Aorta (tissue), 5 donors: ENCODE measurements around the gene MAIP1. TPM values are rescaled to one million over a fixed set of nuclear protein-coding genes. Genes with fewer than 3 reads are reported as not detected.

Experiments used
- ATAC-seq: fragments of 200-7000 bp; cut with Tn5 transposase; one replicate; pipeline ENCODE4 v1.9.1; 2022; ENCODE audit warnings: moderate library complexity; ENCODE audit not compliant: low FRiP score
- DNase-seq, 2 donors: peaks; one replicate each; pipeline ENCODE4 v3.0.0-alpha.2; 2020
- H3K27ac ChIP-seq, 2 donors: one replicate each; pipeline ENCODE4 v1.5.1; 2013; ENCODE audit warnings: low read length in 2 of 2, mild to moderate bottlenecking in 2 of 2, moderate library complexity in 2 of 2, control low read depth in 1 of 2, inconsistent platforms in 1 of 2, low read depth in 1 of 2
- H3K27me3 ChIP-seq, 2 donors: one replicate each; pipeline ENCODE4 v1.6.1; 2013; ENCODE audit warnings: control low read depth in 1 of 2, low read length in 1 of 2, mild to moderate bottlenecking in 1 of 2, moderate library complexity in 1 of 2; ENCODE audit not compliant: insufficient read depth in 2 of 2, control insufficient read depth in 1 of 2
- H3K36me3 ChIP-seq, 2 donors: one replicate each; pipeline ENCODE4 v1.6.1; 2013; ENCODE audit warnings: control low read depth in 1 of 2, low read length in 1 of 2, mild to moderate bottlenecking in 1 of 2; ENCODE audit not compliant: insufficient read depth in 2 of 2, control insufficient read depth in 1 of 2
- H3K4me1 ChIP-seq, 2 donors: one replicate each; pipeline ENCODE4 v1.6.1; 2013; ENCODE audit warnings: low read length in 2 of 2, control low read depth in 1 of 2, mild to moderate bottlenecking in 1 of 2, moderate library complexity in 1 of 2; ENCODE audit not compliant: insufficient read depth in 2 of 2, control insufficient read depth in 1 of 2
- H3K4me3 ChIP-seq, 2 donors: one replicate each; pipeline ENCODE4 v1.5.1; 2013; ENCODE audit warnings: low read length in 2 of 2, control low read depth in 1 of 2, mild to moderate bottlenecking in 1 of 2
- H3K9me3 ChIP-seq: one replicate; pipeline ENCODE4 v1.6.1; 2013; ENCODE audit warnings: mild to moderate bottlenecking, low read length; ENCODE audit not compliant: control insufficient read depth
- WGBS, 2 donors: extraction: QIAGEN DNeasy Blood & Tissue Kit; methylation state at CpG; one replicate each; pipeline ENCODE4 v1.1.7; 2013; 5-methylcytosine and 5-hydroxymethylcytosine counted together
- intact Hi-C, 2 donors: fragments of 100-400 bp; cut with DNase I; formaldehyde crosslinking; loops; one replicate each; pipeline versions ENCODE4 v1.14.2 to v1.15.0; 2022
- polyA plus RNA-seq, 2 donors: library from polyadenylated mRNA; stranded (reverse); fragments of 200-250 nt; gene quantifications; one replicate each; pipeline ENCODE4 v1.2.3, GENCODE V29; 2013
- total RNA-seq, 2 donors: library from RNA; stranded (reverse); fragmentation: NEBNext Ultra II Directional; extraction: Animal tissue kit (Norgen Biotek cat#: 25700); gene quantifications; one replicate each; pipeline ENCODE4 v1.2.1, GENCODE V29; 2021
- donor health status: healthy with polysubstance abuse.
- donor health status: Bipolar disorder and iron deficiency.
- donor health status: DM: no; HTN: no; CAD: no.
- donor health status: DM: no; HTN: no; CAD: no.
- donor health status: DM: yes; HTN: yes; CAD: no.

Gene MAIP1
- total and polyA plus RNA-seq, 4 donors = 9.0 to 15.7 (median 11.1) TPM

DNA sequence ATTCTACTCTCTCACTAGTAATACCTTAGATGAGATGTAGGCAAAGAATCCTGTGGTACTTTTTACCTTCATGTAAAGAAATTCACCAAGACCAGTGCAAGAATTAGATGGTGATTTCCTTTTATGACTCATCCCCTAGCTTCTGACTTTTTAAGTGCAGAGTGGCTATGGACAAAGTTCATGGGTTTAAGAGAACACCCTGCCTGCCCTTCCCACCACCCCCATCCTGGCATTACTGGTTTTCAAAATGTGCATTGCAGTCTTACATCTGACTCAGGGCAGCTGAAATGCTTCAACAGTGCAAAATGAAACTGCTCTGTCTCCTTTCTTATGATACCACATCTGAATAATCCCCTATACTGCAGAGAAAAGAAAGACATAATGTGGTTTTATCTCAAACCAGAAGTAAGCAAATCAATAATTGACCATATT is 22.6 kb downstream of the MAIP1 start:
- intact Hi-C loops = loop anchor here in 1 of 2 donors (5.0 kb wide), 1 partner anchor 504 kb away; no protein-coding TSS in a partner anchor
- no peak overlapping the region for H3K27ac ChIP-seq
- no peak for ATAC-seq
- no peak for DNase-seq
- no peaks in the 10 kb centered on the region for H3K4me1 ChIP-seq
- H3K27me3 ChIP-seq = no peaks in the 10 kb centered on the region
- peaks cover 0 to 2% of the 10 kb centered on the region in 2 donors for H3K36me3 ChIP-seq
- H3K4me3 ChIP-seq = no peak overlapping the region
- no peaks in the 10 kb centered on the region for H3K9me3 ChIP-seq

DNA sequence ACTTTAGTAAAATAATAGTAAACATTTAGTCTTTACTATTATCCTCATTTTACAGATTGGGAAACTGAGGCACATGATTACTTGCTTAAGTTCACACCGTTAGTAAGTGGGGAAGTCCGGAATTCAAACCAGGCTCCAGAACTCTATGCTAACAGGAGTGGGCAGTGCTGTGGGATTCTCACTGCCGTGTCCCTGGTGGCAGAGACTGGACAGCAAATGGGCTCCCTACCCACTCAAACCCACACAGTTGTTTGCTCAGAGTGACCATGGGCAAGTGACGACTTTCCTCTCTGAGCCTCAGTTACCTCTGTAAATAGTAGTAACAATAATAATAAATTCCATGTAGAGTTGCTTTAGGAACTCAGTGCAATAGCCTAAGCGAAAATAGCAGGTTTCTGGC is 24.0 kb downstream of the MAIP1 start:
- no peak for DNase-seq
- H3K9me3 ChIP-seq = no peaks in the 10 kb centered on the region
- no peaks in the 10 kb centered on the region for H3K36me3 ChIP-seq
- H3K27me3 ChIP-seq = no peaks in the 10 kb centered on the region
- intact Hi-C loops = loop anchor here in 1 of 2 donors (5.0 kb wide), 1 partner anchor 503 kb away; no protein-coding TSS in a partner anchor
- H3K4me3 ChIP-seq = no peak overlapping the region
- H3K4me1 ChIP-seq = no peaks in the 10 kb centered on the region
- WGBS, 2 donors = 29 to 33% methylated on average over 5 of the region's 5 CpGs
- no peak overlapping the region for H3K27ac ChIP-seq
- peak; percentile 9 for ATAC-seq

DNA sequence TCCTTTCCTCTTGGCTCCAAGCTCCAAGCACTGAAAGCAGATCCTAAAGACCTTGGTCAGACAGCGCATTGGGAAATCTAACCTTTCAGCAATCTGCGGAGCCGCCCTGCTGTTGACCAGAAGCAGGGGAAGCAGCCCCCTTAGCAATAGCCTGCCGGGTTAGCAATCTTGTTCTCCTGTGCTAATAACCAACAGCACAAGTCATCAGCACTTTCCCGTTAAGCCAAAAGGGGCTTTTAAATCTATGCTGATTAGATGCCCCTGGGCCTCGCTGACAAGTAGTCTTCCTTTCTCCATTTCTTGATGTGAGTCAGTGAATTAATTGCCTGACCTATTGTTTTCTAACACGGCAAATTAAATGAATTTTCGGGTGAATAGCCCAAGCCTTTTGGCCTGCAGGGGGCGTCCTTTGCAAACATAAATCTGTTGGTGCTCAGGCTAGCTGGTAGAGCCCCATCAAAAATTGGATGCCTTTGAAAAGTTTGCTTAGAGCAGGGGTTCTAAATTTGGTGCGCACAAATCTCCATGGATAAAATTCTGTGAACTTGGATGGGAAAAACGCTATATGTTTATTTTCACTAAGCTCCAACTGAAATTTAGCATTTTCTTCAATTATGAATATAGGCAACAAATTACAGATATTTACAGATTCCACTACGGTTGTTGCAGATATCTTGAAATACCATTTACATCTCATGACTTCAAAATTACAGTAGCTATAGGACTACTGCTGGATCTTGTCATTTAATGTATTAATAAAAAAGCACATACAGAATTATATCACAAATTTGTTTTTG is 24.6 kb downstream of the MAIP1 start:
- ATAC-seq = peak; percentile 84
- peak; percentile 87 to 94 for DNase-seq
- Histone ChIP-seq H3K36me3 (no peaks in the 10 kb centered on the region), H3K4me3 (no peak overlapping the region), H3K27me3 (no peaks in the 10 kb centered on the region), H3K4me1 (no peaks in the 10 kb centered on the region), H3K27ac (no peak overlapping the region), H3K9me3 (no peaks in the 10 kb centered on the region)
- WGBS, 2 donors = 7 to 8% methylated on average over 12 of the region's 12 CpGs
- intact Hi-C loops = loop anchor here (2.0 to 10.0 kb wide), 3 partner anchors 315 to 502 kb away; no protein-coding TSS in a partner anchor

DNA sequence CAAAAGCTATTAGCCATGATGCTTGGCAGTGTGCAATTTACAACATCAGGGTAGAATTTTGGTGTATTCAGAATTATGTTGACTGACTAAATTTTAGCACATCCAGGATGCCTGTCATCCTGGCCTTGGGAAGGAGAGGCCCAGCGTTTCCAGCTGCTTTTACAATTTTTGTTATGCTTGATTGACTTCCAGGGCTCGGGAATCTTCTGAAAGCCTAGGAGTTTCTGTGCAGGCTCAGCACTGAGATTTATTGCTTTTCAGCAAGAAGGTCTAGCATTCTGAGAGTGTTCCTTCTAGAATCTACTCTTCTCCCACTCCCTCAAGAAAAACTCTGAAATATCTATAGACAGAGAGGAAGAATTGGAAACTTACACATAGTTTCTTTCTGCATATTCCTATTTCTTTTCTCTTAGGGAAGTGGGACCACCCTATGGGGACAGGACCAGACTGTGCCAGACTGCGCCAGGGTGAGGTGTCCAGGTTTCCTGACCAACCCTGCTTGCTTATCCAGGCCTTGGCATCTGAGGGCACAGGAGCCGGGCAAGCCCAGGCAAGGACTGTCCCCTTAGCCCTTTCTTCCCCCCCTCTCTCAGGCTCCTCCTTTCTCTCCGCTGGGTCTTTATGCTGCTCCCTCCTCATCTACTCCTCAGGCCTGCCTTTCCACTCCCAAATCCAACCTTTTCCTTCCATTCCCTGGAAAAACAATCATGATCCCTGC is 26.9 kb downstream of the MAIP1 start:
- 37 to 50% methylated on average over 5 of the region's 5 CpGs for WGBS, 2 donors
- Histone ChIP-seq H3K9me3 (no peaks in the 10 kb centered on the region), H3K27ac (no peak overlapping the region), H3K27me3 (no peaks in the 10 kb centered on the region), H3K4me3 (no peak overlapping the region), H3K36me3 (no peaks in the 10 kb centered on the region), H3K4me1 (no peaks in the 10 kb centered on the region)
- no peak for ATAC-seq
- intact Hi-C loops = loop anchor here in 1 of 2 donors (10.0 kb wide), 1 partner anchor 313 kb away; no protein-coding TSS in a partner anchor
- DNase-seq = no peak

DNA sequence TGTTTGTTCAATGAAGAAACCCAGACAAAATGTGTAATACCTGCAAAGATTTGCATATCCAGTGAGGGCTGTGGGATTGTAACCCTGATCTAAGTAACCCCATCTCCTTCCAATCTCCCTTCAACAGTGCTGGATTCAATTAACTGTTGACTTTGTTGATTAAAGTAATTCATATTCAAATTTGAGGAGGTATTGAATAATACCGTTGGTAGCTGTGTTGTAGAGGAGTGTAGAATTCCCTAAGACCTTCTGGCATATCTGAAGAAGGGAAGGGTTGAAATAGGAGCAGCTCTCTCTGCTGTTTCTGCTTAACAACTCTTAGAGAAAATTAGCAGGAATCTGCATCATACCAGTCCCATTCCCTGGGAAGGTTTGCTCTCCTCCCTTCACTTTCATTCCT is 28.2 kb downstream of the MAIP1 start:
- DNase-seq (no peak), ATAC-seq (no peak)
- no peak overlapping the region for H3K4me3 ChIP-seq
- no peaks in the 10 kb centered on the region for H3K9me3 ChIP-seq
- 67 to 79% methylated on average over 1 of the region's 1 CpG for WGBS, 2 donors
- H3K4me1 ChIP-seq = no peaks in the 10 kb centered on the region
- no peaks in the 10 kb centered on the region for H3K27me3 ChIP-seq
- no peak overlapping the region for H3K27ac ChIP-seq
- H3K36me3 ChIP-seq = no peaks in the 10 kb centered on the region
- intact Hi-C loops = loop anchor here in 1 of 2 donors (10.0 kb wide), 1 partner anchor 311 kb away; no protein-coding TSS in a partner anchor

DNA sequence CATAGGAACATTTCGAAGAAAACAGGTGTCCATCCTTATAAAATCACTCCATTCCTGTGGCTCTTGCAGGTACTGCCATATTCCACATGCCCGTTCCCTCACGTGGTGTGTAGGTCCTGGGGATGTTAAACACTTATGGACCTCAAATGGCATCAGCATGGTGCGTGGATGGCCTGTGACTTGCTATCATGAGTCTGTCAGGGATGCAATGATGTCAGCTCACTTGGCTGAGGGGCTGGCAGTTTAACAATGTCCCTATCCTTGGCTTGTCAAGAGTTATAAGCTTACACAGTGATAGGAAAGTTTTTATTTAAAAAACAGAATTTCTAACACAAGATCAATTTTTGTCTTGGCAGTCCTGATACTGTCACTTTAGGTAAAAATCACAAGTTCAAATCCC is 28.8 kb downstream of the MAIP1 start:
- no peak overlapping the region for H3K27ac ChIP-seq
- intact Hi-C loops = loop anchor here in 1 of 2 donors (10.0 kb wide), 1 partner anchor 311 kb away; no protein-coding TSS in a partner anchor

DNA sequence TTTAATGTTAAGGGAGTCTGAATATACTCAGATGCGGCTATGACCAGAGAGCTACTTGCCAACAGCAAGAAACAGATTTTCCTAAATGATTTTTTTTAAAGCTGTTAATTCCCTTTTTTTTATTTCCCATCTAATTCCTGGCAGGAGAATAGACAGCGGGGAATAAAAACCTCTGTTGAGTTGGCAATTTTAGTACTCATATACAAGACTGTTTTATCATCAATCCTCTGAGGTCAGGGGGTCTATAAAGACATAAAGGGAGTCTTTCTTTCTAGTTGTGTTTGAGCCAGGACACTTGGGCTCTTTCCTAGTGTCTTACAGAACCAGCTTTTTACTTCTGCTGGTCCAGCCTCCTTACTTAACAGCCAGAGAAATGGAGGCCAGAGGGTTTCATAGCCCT is 29.4 kb downstream of the MAIP1 start:
- Histone ChIP-seq H3K4me1 (no peaks in the 10 kb centered on the region), H3K4me3 (no peak overlapping the region), H3K9me3 (no peaks in the 10 kb centered on the region), H3K27me3 (no peaks in the 10 kb centered on the region), H3K36me3 (no peaks in the 10 kb centered on the region), H3K27ac (no peak overlapping the region)
- intact Hi-C loops = loop anchor here in 1 of 2 donors (10.0 kb wide), 1 partner anchor 310 kb away; no protein-coding TSS in a partner anchor
- ATAC-seq (no peak), DNase-seq (no peak)
- WGBS, 2 donors = 95 to 97% methylated on average over 2 of the region's 2 CpGs

More for the DNA sequence above, 28.8 kb downstream of the MAIP1 start:
- Histone ChIP-seq H3K27me3 (no peaks in the 10 kb centered on the region), H3K4me3 (no peak overlapping the region), H3K4me1 (no peaks in the 10 kb centered on the region), H3K9me3 (no peaks in the 10 kb centered on the region), H3K36me3 (no peaks in the 10 kb centered on the region)
- DNase-seq (no peak), ATAC-seq (no peak)
- 71 to 80% methylated on average over 4 of the region's 4 CpGs for WGBS, 2 donors

DNA sequence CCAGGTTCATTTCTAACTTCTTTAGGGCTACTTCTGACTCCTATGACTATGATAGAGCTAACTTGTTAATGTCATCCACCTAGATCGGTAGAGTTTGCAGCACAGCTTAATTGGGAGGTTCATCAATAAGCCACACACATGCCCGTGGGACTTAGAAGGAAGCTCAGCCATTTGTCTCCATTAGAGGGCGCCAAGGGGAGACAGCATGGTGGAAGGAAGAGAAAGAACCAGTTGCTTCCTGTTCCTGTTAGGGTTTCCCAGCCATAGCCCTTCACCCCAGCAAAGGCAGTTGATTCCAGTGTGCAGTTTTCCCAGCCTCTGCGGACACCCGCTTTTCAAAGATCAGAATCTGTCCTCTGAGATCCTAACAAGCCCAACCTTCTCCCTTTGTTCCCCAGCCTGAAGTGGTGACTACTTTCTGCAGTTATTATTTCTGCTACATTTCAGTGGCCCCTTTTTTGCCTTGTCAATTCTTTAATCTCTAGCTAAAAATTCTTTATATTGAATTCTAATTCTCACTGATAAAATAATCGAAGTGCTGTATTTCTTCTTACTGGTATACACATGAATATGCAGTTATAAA is 30.3 kb downstream of the MAIP1 start:
- H3K4me1 ChIP-seq = no peaks in the 10 kb centered on the region
- intact Hi-C loops = loop anchor here in 1 of 2 donors (10.0 kb wide), 1 partner anchor 309 kb away; no protein-coding TSS in a partner anchor
- no peaks in the 10 kb centered on the region for H3K36me3 ChIP-seq
- no peak for ATAC-seq
- H3K27ac ChIP-seq = no peak overlapping the region
- no peaks in the 10 kb centered on the region for H3K9me3 ChIP-seq
- no peak overlapping the region for H3K4me3 ChIP-seq
- H3K27me3 ChIP-seq = no peaks in the 10 kb centered on the region
- WGBS, 2 donors = 73 to 75% methylated on average over 6 of the region's 6 CpGs
- DNase-seq = peak in 1 of 2 donors; percentile 59
